Osteoblast (primary cell): ENCODE results near the gene NR4A1. TPM values are rescaled to one million over a fixed set of nuclear protein-coding genes. Genes with fewer than 3 reads are reported as not detected.

ENCODE experiments used
- DNase-seq: peaks from one replicate; pipeline ENCODE4 v3.0.0; 2011; ENCODE audit warnings: low spot score, mixed read lengths; ENCODE audit not compliant: insufficient read length; ENCODE audit errors: missing footprints
- H2AFZ ChIP-seq: 2 replicates; pipeline ENCODE4 v1.6.0; 2011; ENCODE audit warnings: mild to moderate bottlenecking, low read length
- H3K27ac ChIP-seq: 2 replicates; pipeline ENCODE4 v1.5.1; 2011; ENCODE audit warnings: mild to moderate bottlenecking, low read depth, low read length, moderate library complexity
- H3K27me3 ChIP-seq: 2 replicates; pipeline ENCODE4 v1.6.0; 2012; ENCODE audit warnings: mild to moderate bottlenecking, control low read depth, inconsistent platforms, low read length, moderate library complexity; ENCODE audit not compliant: insufficient read depth
- H3K36me3 ChIP-seq: 2 replicates; pipeline ENCODE4 v1.5.1; 2011; ENCODE audit warnings: mild to moderate bottlenecking, low read length, control low read depth, moderate library complexity; ENCODE audit not compliant: insufficient read depth
- H3K4me1 ChIP-seq: 2 replicates; pipeline ENCODE4 v1.5.1; 2011; ENCODE audit warnings: mild to moderate bottlenecking, low read length, control low read depth, moderate library complexity; ENCODE audit not compliant: insufficient read depth
- H3K4me2 ChIP-seq: 2 replicates; pipeline ENCODE4 v1.6.0; 2011; ENCODE audit warnings: mild to moderate bottlenecking, low read length; ENCODE audit not compliant: insufficient read depth
- H3K4me3 ChIP-seq: fragments of 200-600 bp; sonication (generic); 3 replicates; pipeline ENCODE4 v1.5.1; 2012; ENCODE audit warnings: mild to moderate bottlenecking, low read length, inconsistent platforms; ENCODE audit not compliant: insufficient read depth
- H3K79me2 ChIP-seq: 2 replicates; pipeline ENCODE4 v1.6.0; 2012; ENCODE audit warnings: mild to moderate bottlenecking, low read length, control low read depth, inconsistent platforms; ENCODE audit not compliant: insufficient read depth
- H3K9me3 ChIP-seq: 2 replicates; pipeline ENCODE4 v1.5.1; 2011; ENCODE audit warnings: low read depth, low read length, control low read depth
- H4K20me1 ChIP-seq: 2 replicates; pipeline ENCODE4 v1.6.0; 2012; ENCODE audit warnings: mild to moderate bottlenecking, low read length, control low read depth; ENCODE audit not compliant: insufficient read depth
- CTCF ChIP-seq: IDR thresholded peaks from 2 replicates; pipeline ENCODE4 v1.5.1; 2011; ENCODE audit warnings: mild to moderate bottlenecking, low read depth, low read length, moderate library complexity; ENCODE audit errors: extremely low read depth
- total RNA-seq: library from RNA; depleted of rRNA; stranded (reverse); fragments of >200 nt; gene quantifications from 2 replicates; pipeline ENCODE4 v1.2.3, GENCODE V29; 2012

The NR4A1 gene
- total RNA-seq, 1 donor: 3.3 TPM

GRCh38 chr12:52087961-52088820 is 36.9 kb downstream of the NR4A1 start:
- Histone ChIP-seq H3K4me2 (no peak overlapping the region), H3K4me1 (peaks cover 2% of the 10 kb centered on the region), H3K27me3 (peaks cover 37% of the 10 kb centered on the region), H4K20me1 (peaks cover 2% of the 10 kb centered on the region), H3K4me3 (no peak overlapping the region), H3K79me2 (no peaks in the 10 kb centered on the region), H3K9me3 (no peaks in the 10 kb centered on the region), H2AFZ (no peak overlapping the region), H3K27ac (no peak overlapping the region), H3K36me3 (no peaks in the 10 kb centered on the region)
- TF ChIP-seq CTCF: no peak
- DNase-seq: peak; percentile 45

- peak; percentile 74 for DNase-seq
- Histone ChIP-seq H3K27me3 (peaks cover 38% of the 10 kb centered on the region), H3K27ac (no peak overlapping the region), H3K9me3 (no peaks in the 10 kb centered on the region), H3K36me3 (no peaks in the 10 kb centered on the region), H4K20me1 (no peaks in the 10 kb centered on the region), H2AFZ (no peak overlapping the region), H3K4me2 (no peak overlapping the region), H3K4me1 (no peaks in the 10 kb centered on the region), H3K4me3 (no peak overlapping the region), H3K79me2 (no peaks in the 10 kb centered on the region)
- TF ChIP-seq CTCF: no peak
Measured at GRCh38 chr12:52089491-52089890, 38.2 kb downstream of the NR4A1 start.

DNA sequence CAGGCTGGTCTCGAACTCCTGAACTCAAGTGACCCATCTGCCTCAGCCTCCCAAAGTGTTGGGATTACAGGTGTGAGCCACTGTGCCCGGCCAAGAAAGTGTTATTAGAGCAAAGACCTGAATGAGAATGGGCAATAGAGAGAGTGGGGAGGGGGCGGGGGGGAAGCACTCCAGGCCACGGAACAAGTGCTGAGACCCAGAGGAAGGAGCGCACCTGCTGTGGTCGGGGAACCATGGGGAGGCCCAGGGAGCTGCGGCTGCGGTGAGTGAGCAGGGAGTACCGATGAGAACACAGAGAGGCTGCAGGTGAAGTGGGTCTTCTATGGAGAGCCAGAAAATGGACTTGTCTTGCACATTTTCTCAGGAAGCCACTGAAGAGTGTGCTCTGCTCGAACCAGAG is 39.0 kb downstream of the NR4A1 start:
- H3K4me1 ChIP-seq: no peaks in the 10 kb centered on the region
- TF ChIP-seq CTCF: no peak
- no peaks in the 10 kb centered on the region for H3K9me3 ChIP-seq
- no peaks in the 10 kb centered on the region for H3K79me2 ChIP-seq
- DNase-seq: no peak
- no peak overlapping the region for H3K4me3 ChIP-seq
- no peak overlapping the region for H3K27ac ChIP-seq
- peaks cover 38% of the 10 kb centered on the region for H3K27me3 ChIP-seq
- no peaks in the 10 kb centered on the region for H3K36me3 ChIP-seq
- H2AFZ ChIP-seq: no peak overlapping the region
- H4K20me1 ChIP-seq: no peaks in the 10 kb centered on the region
- no peak overlapping the region for H3K4me2 ChIP-seq

DNA sequence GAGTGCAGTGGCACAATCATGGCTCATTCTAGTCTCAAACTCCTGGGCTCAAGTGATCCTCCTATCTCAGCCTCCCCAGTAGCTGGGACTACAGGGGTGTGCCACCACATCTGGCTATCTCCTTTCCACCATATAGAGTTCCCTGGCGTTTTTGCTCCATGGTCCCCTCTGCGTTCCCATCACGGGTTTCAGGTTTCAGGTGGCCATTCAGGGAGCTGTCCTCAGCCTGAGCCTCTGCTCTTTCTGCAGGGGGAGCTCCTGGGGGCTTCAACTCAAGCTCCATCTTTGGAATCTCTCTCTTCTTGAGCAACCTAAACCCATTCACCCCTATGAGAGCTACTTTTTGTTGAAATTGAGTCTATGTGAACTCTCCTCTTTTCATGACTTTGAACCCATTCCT is 39.8 kb downstream of the NR4A1 start:
- peak; percentile 64 for DNase-seq

More for the DNA sequence above, 39.8 kb downstream of the NR4A1 start:
- no peaks in the 10 kb centered on the region for H3K36me3 ChIP-seq
- no peak overlapping the region for H3K4me3 ChIP-seq
- H3K27ac ChIP-seq: no peak overlapping the region
- TF ChIP-seq CTCF: no peak
- H3K9me3 ChIP-seq: no peaks in the 10 kb centered on the region
- no peaks in the 10 kb centered on the region for H4K20me1 ChIP-seq
- peaks cover 38% of the 10 kb centered on the region for H3K27me3 ChIP-seq
- H3K4me1 ChIP-seq: no peaks in the 10 kb centered on the region
- H2AFZ ChIP-seq: no peak overlapping the region
- no peaks in the 10 kb centered on the region for H3K79me2 ChIP-seq
- no peak overlapping the region for H3K4me2 ChIP-seq
